Activated B cell treated with CpG ODN at 0.5 μM for 24 hours (primary cell): ENCODE data around the gene PRMT7. TPM values are rescaled to one million over a fixed set of nuclear protein-coding genes. Genes with fewer than 3 reads are reported as not detected.

Source experiments
- ATAC-seq: fragments of 200-7000 bp; cut with Tn5 transposase; one replicate; pipeline ENCODE4 v1.10.0; 2021; ENCODE audit warnings: low read depth, mild to moderate bottlenecking, moderate library complexity
- CTCF ChIA-PET: fragments of 350-600 bp; sonication (Branson Sonifier 250); formaldehyde crosslinking; loops from one replicate; lab custom pipeline; 2021; ENCODE audit warnings: antibody characterized with exemption; lab: Charles Lee
- POLR2A ChIA-PET: fragments of 350-600 bp; sonication (Branson Sonifier 250); formaldehyde crosslinking; loops from one replicate; lab custom pipeline; 2021; ENCODE audit warnings: antibody characterized with exemption; lab: Charles Lee
- DNase-seq: peaks from one replicate; pipeline ENCODE4 v3.0.0; 2022
- H3K27ac Mint-ChIP-seq: one replicate; pipeline ENCODE4 v1.8.0; 2020; ENCODE audit warnings: mixed read lengths
- H3K27me3 Mint-ChIP-seq: one replicate; pipeline ENCODE4 v1.8.0; 2021; ENCODE audit warnings: mixed read lengths
- H3K36me3 Mint-ChIP-seq: one replicate; pipeline ENCODE4 v1.8.0; 2021; ENCODE audit warnings: low read depth, mixed read lengths
- H3K4me1 Mint-ChIP-seq: one replicate; pipeline ENCODE4 v1.8.0; 2021; ENCODE audit warnings: mixed read lengths
- H3K4me3 Mint-ChIP-seq: one replicate; pipeline ENCODE4 v1.8.0; 2020; ENCODE audit warnings: mild to moderate bottlenecking, mixed read lengths
- H3K9me3 Mint-ChIP-seq: one replicate; pipeline ENCODE4 v1.8.0; 2020; ENCODE audit warnings: mixed read lengths
- CTCF ChIP-seq: fragments of 200-600 bp; IDR thresholded peaks from one replicate; pipeline ENCODE4 v1.8.0; 2022; ENCODE audit warnings: antibody characterized with exemption, mild to moderate bottlenecking
- intact Hi-C: fragments of 100-400 bp; cut with micrococcal nuclease; formaldehyde crosslinking; loops from one replicate; pipeline ENCODE4 v1.15.1; 2024
- total RNA-seq: library from RNA; stranded (reverse); gene quantifications from 2 replicates; pipeline ENCODE4 v1.2.3, GENCODE V29; 2022

Gene PRMT7
- total RNA-seq, 1 donor from 2014 or later = 50.3 TPM

- Mint-ChIP-seq H3K9me3 (no peaks in the 10 kb centered on the region), H3K4me3 (no peak overlapping the region), H3K4me1 (peaks cover 54% of the 10 kb centered on the region), H3K27ac (peak overlapping the region; percentile 66), H3K27me3 (no peaks in the 10 kb centered on the region), H3K36me3 (no peaks in the 10 kb centered on the region)
- POLR2A ChIA-PET = interaction anchor here (0.8 to 1.1 kb wide), 2 partner anchors 12 to 14 kb away, joined by 4 to 7 read pairs; no protein-coding TSS in a partner anchor
- intact Hi-C loops = loop anchor here (1.0 to 5.0 kb wide), 3 partner anchors 79 to 142 kb away; partner anchors contain the start of gene SMPD3
- no peak for ATAC-seq
- no peak for DNase-seq
- no peak for TF ChIP-seq CTCF
- CTCF ChIA-PET = interaction anchor here (0.6 to 1.6 kb wide), 5 partner anchors 26 to 757 kb away, joined by 3 to 5 read pairs (median 4); no protein-coding TSS in a partner anchor
Measured at GRCh38 chr16:68367891-68368290, 57.1 kb downstream of the PRMT7 start.

- Mint-ChIP-seq H3K4me3 (peak overlapping the region; percentile 44), H3K4me1 (peaks cover 54% of the 10 kb centered on the region), H3K27ac (peak overlapping the region; percentile 66), H3K9me3 (no peaks in the 10 kb centered on the region), H3K27me3 (peaks cover 2% of the 10 kb centered on the region), H3K36me3 (no peaks in the 10 kb centered on the region)
- DNase-seq = no peak
- intact Hi-C loops = loop anchor here (5.0 kb wide), 2 partner anchors 79 to 99 kb away; partner anchors contain the start of gene SMPD3
- TF ChIP-seq CTCF = no peak
- ChIA-PET POLR2A (interaction anchor here (0.8 to 1.1 kb wide), 2 partner anchors 12 to 13 kb away, joined by 4 to 7 read pairs; no protein-coding TSS in a partner anchor), CTCF (interaction anchor here (0.6 to 1.5 kb wide), 4 partner anchors 25 to 756 kb away, joined by 3 to 5 read pairs (median 4); no protein-coding TSS in a partner anchor)
- peak; percentile 78 for ATAC-seq
Measured at GRCh38 chr16:68368301-68368888, 57.6 kb downstream of the PRMT7 start.

GRCh38 chr16:68369168-68369567 is 58.3 kb downstream of the PRMT7 start:
- POLR2A ChIA-PET = interaction anchor here (0.6 kb wide), 1 partner anchor 294 kb away, joined by 3 read pairs; no protein-coding TSS in a partner anchor
- TF ChIP-seq CTCF = no peak
- H3K27ac Mint-ChIP-seq = peak overlapping the region; percentile 50
- no peak for ATAC-seq
- H3K36me3 Mint-ChIP-seq = no peaks in the 10 kb centered on the region
- peaks cover 54% of the 10 kb centered on the region for H3K4me1 Mint-ChIP-seq
- H3K27me3 Mint-ChIP-seq = peaks cover 6% of the 10 kb centered on the region
- no peaks in the 10 kb centered on the region for H3K9me3 Mint-ChIP-seq
- no peak for DNase-seq
- CTCF ChIA-PET = interaction anchor here (1.1 to 1.5 kb wide), 2 partner anchors 141 to 755 kb away, joined by 4 to 5 read pairs; no protein-coding TSS in a partner anchor
- H3K4me3 Mint-ChIP-seq = peak overlapping the region; percentile 44
- intact Hi-C loops = loop anchor here (5.0 kb wide), 2 partner anchors 78 to 98 kb away; partner anchors contain the start of gene SMPD3

- ChIA-PET POLR2A (no interaction called here), CTCF (no interaction called here)
- H3K4me1 Mint-ChIP-seq = peaks cover 48% of the 10 kb centered on the region
- peak; percentile 19 for ATAC-seq
- H3K27me3 Mint-ChIP-seq = peaks cover 6% of the 10 kb centered on the region
- no peak overlapping the region for H3K4me3 Mint-ChIP-seq
- H3K27ac Mint-ChIP-seq = peak overlapping the region; percentile 50
- H3K9me3 Mint-ChIP-seq = no peaks in the 10 kb centered on the region
- H3K36me3 Mint-ChIP-seq = no peaks in the 10 kb centered on the region
- intact Hi-C loops = loop anchor here (5.0 kb wide), 2 partner anchors 77 to 97 kb away; partner anchors contain the start of gene SMPD3
- TF ChIP-seq CTCF = no peak
- no peak for DNase-seq
Measured at GRCh38 chr16:68369697-68370580, 59.1 kb downstream of the PRMT7 start.
